PC-3 (cell line): ENCODE results near the gene SLC25A29. TPM values are rescaled to one million over a fixed set of nuclear protein-coding genes. Genes with fewer than 3 reads are reported as not detected.

Experiments
- ATAC-seq: fragments of 200-7000 bp; cut with Tn5 transposase; 2 replicates; pipeline ENCODE4 v1.9.1; 2020; ENCODE audit warnings: mild to moderate bottlenecking, moderate library complexity
- BruUV-seq: library from RNA; stranded (reverse); fragments of 400-500 nt; replicated peaks from 2 replicates; lab custom pipeline; 2021; lab: Mats Ljungman, UMichigan
- CTCF ChIA-PET: fragments of 300-600 bp; sonication (Branson Sonifier 250); formaldehyde crosslinking; loops from one replicate; lab custom pipeline; 2022; ENCODE audit warnings: antibody characterized with exemption; lab: Charles Lee
- POLR2A ChIA-PET: fragments of 300-600 bp; sonication (Branson Sonifier 250); formaldehyde crosslinking; loops from one replicate; lab custom pipeline; 2022; ENCODE audit warnings: antibody characterized with exemption; ENCODE audit not compliant: unreplicated experiment; lab: Charles Lee
- DNase-seq: peaks from one replicate; pipeline ENCODE4 v3.0.0-alpha.2; 2015
- H2AFZ ChIP-seq: fragments of 300-600 bp; sonication (generic); 2 replicates; pipeline ENCODE4 v1.6.0; 2016; ENCODE audit warnings: antibody characterized with exemption, low read length
- H3F3A ChIP-seq: fragments of 300-600 bp; sonication (generic); one replicate; pipeline ENCODE4 v1.6.0; 2017; ENCODE audit warnings: antibody characterized with exemption, low read length, control low read depth, mild to moderate bottlenecking; ENCODE audit not compliant: unreplicated experiment
- H3K27ac ChIP-seq: fragments of 300-600 bp; sonication (generic); 2 replicates; pipeline ENCODE4 v1.5.1; 2016; ENCODE audit warnings: mild to moderate bottlenecking, low read length
- H3K27me3 ChIP-seq: fragments of 300-600 bp; sonication (generic); 2 replicates; pipeline ENCODE4 v1.6.1; 2016; ENCODE audit warnings: low read length, mixed read lengths
- H3K36me3 ChIP-seq: fragments of 300-600 bp; sonication (generic); 2 replicates; pipeline ENCODE4 v1.6.1; 2016; ENCODE audit warnings: low read depth, mixed run types, low read length, mixed read lengths
- H3K4me1 ChIP-seq: fragments of 300-600 bp; sonication (generic); 2 replicates; pipeline ENCODE4 v1.5.1; 2016; ENCODE audit warnings: low read length; ENCODE audit not compliant: insufficient read depth
- H3K4me2 ChIP-seq: fragments of 300-600 bp; sonication (generic); 2 replicates; pipeline ENCODE4 v1.6.0; 2016; ENCODE audit warnings: low read length
- H3K4me3 ChIP-seq: fragments of 300-600 bp; sonication (generic); 2 replicates; pipeline ENCODE4 v1.5.1; 2016; ENCODE audit warnings: mild to moderate bottlenecking, low read length, mixed read lengths
- H3K79me2 ChIP-seq: fragments of 300-600 bp; sonication (generic); 2 replicates; pipeline ENCODE4 v1.6.1; 2017; ENCODE audit warnings: low read length, mixed read lengths
- H3K9ac ChIP-seq: fragments of 300-600 bp; sonication (generic); 2 replicates; pipeline ENCODE4 v1.6.0; 2016; ENCODE audit warnings: mild to moderate bottlenecking, low read length
- H3K9me2 ChIP-seq: fragments of 300-600 bp; sonication (generic); replicated peaks from 2 replicates; pipeline ENCODE4 v1.6.1; 2016; ENCODE audit warnings: mixed run types, low read length, mixed read lengths
- H3K9me3 ChIP-seq: fragments of 300-600 bp; sonication (generic); 2 replicates; pipeline ENCODE4 v1.6.1; 2016; ENCODE audit warnings: low read length, mixed read lengths
- H4K20me1 ChIP-seq: fragments of 300-600 bp; sonication (generic); 2 replicates; pipeline ENCODE4 v1.6.1; 2016; ENCODE audit warnings: low read length, mixed read lengths
- CTCF ChIP-seq: fragments of 300-600 bp; sonication (generic); conservative IDR thresholded peaks from 2 replicates; pipeline ENCODE4 v1.5.1; 2017; ENCODE audit warnings: antibody characterized with exemption, low read depth, mild to moderate bottlenecking, low read length
- EZH2 ChIP-seq: fragments of 300-600 bp; sonication (generic); IDR thresholded peaks from one replicate; pipeline ENCODE4 v1.6.1; 2017; ENCODE audit warnings: antibody characterized with exemption, mild to moderate bottlenecking, low read length; ENCODE audit not compliant: unreplicated experiment
- EZH2phosphoT487 ChIP-seq: fragments of 300-600 bp; sonication (generic); IDR thresholded peaks from 2 replicates; pipeline ENCODE4 v1.6.1; 2018; ENCODE audit warnings: mild to moderate bottlenecking, antibody characterized with exemption, low read length, borderline replicate concordance
- intact Hi-C: fragments of 100-400 bp; cut with micrococcal nuclease; formaldehyde crosslinking; loops from 2 replicates; pipeline ENCODE4 v1.9.0; 2023
- total RNA-seq: library from RNA; depleted of rRNA; stranded (reverse); fragments of >200 nt; gene quantifications from 2 replicates; pipeline ENCODE4 v1.2.3, GENCODE V29; 2014

SLC25A29 gene
- total RNA-seq, 1 experiment from 2014 or later: 53.9 TPM

- Histone ChIP-seq H3F3A (no peaks in the 10 kb centered on the region), H3K27ac (no peak overlapping the region), H3K27me3 (no peaks in the 10 kb centered on the region), H4K20me1 (no peaks in the 10 kb centered on the region), H3K79me2 (no peaks in the 10 kb centered on the region), H3K9me3 (no peaks in the 10 kb centered on the region), H3K9me2 (no peaks in the 10 kb centered on the region), H2AFZ (no peak overlapping the region), H3K36me3 (peaks cover 3% of the 10 kb centered on the region; the same call in 1 of the 2 replicates), H3K4me1 (no peaks in the 10 kb centered on the region), H3K9ac (no peak overlapping the region), H3K4me2 (no peak overlapping the region), H3K4me3 (no peak overlapping the region)
- ChIA-PET POLR2A (no interaction called here), CTCF (no interaction called here)
- intact Hi-C loops: no loop called here
- TF ChIP-seq CTCF: no peak
- TF ChIP-seq EZH2phosphoT487: no peak
- TF ChIP-seq EZH2: no peak
- BruUV-seq: no TSS peak
- ATAC-seq (no peak; the same call in 1 of the 2 replicates), DNase-seq (no peak)
These were observed 26.6 kb upstream of the SLC25A29 start for GRCh38 chr14:100332797-100333196.

- CTCF ChIA-PET: no interaction called here
- ATAC-seq: peak; percentile 14
These were observed 25.9 kb upstream of the SLC25A29 start for GRCh38 chr14:100332071-100332639.

More at GRCh38 chr14:100332071-100332639, 25.9 kb upstream of the SLC25A29 start:
- no peak overlapping the region for H2AFZ ChIP-seq
- peaks cover 3% of the 10 kb centered on the region; the same call in 1 of the 2 replicates for H3K36me3 ChIP-seq
- no peaks in the 10 kb centered on the region for H3K4me1 ChIP-seq
- no peak for DNase-seq
- H3K4me2 ChIP-seq: no peak overlapping the region
- H3F3A ChIP-seq: no peaks in the 10 kb centered on the region
- no peak overlapping the region for H3K4me3 ChIP-seq
- H3K9me3 ChIP-seq: no peaks in the 10 kb centered on the region
- intact Hi-C loops: no loop called here
- POLR2A ChIA-PET: no interaction called here
- no peaks in the 10 kb centered on the region for H4K20me1 ChIP-seq
- no peaks in the 10 kb centered on the region for H3K27me3 ChIP-seq
- BruUV-seq: no TSS peak
- no peak for TF ChIP-seq EZH2
- no peak for TF ChIP-seq EZH2phosphoT487
- TF ChIP-seq CTCF: no peak
- no peak overlapping the region for H3K27ac ChIP-seq
- H3K9ac ChIP-seq: no peak overlapping the region
- H3K79me2 ChIP-seq: no peaks in the 10 kb centered on the region
- H3K9me2 ChIP-seq: no peaks in the 10 kb centered on the region
